WTC11 (cell line): ENCODE data around the gene FBP1.

Experiments
- TF ChIP-seq, protein P1 (sequence below): sonication (generic); formaldehyde crosslinking; IDR thresholded peaks from 2 replicates; pipeline ENCODE4 v1.8.1; 2023; ENCODE audit warnings: mild to moderate bottlenecking, missing genetic modification reagents, moderate library complexity
- TF ChIP-seq, protein P2 (sequence below): fragments of 200-600 bp; IDR thresholded peaks from 2 replicates; pipeline ENCODE4 v1.8.0; 2022; ENCODE audit warnings: antibody characterized with exemption
- TF ChIP-seq, protein P3 (sequence below): sonication (generic); formaldehyde crosslinking; IDR thresholded peaks from 2 replicates; pipeline ENCODE4 v1.8.1; 2022; ENCODE audit warnings: low read depth, mild to moderate bottlenecking, moderate library complexity, missing genetic modification reagents, borderline replicate concordance

DNA sequence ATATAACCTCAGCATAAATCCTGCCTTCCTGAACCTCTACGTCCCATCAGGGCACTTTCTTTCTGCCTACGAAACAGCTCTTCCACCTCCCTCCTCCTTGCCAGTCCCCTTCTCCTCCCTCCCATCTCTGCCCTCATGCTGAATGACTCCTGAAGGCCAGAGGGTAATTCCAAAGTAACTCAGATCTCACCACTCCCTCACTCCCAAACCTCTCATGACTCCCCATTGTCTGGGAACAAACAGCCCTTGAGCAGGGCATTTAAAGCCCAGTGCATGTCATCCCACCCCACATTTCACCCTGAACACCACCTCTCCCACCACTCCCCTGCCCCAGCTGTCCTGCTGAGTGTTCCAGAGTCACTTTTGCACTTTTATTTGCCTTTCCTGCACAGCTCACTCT is 8.9 kb upstream of the FBP1 start:
- TF ChIP-seq, protein P1, sequence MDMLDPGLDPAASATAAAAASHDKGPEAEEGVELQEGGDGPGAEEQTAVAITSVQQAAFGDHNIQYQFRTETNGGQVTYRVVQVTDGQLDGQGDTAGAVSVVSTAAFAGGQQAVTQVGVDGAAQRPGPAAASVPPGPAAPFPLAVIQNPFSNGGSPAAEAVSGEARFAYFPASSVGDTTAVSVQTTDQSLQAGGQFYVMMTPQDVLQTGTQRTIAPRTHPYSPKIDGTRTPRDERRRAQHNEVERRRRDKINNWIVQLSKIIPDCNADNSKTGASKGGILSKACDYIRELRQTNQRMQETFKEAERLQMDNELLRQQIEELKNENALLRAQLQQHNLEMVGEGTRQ, result no peak
- TF ChIP-seq, protein P2, sequence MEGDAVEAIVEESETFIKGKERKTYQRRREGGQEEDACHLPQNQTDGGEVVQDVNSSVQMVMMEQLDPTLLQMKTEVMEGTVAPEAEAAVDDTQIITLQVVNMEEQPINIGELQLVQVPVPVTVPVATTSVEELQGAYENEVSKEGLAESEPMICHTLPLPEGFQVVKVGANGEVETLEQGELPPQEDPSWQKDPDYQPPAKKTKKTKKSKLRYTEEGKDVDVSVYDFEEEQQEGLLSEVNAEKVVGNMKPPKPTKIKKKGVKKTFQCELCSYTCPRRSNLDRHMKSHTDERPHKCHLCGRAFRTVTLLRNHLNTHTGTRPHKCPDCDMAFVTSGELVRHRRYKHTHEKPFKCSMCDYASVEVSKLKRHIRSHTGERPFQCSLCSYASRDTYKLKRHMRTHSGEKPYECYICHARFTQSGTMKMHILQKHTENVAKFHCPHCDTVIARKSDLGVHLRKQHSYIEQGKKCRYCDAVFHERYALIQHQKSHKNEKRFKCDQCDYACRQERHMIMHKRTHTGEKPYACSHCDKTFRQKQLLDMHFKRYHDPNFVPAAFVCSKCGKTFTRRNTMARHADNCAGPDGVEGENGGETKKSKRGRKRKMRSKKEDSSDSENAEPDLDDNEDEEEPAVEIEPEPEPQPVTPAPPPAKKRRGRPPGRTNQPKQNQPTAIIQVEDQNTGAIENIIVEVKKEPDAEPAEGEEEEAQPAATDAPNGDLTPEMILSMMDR, result no peak
- TF ChIP-seq, protein P3, sequence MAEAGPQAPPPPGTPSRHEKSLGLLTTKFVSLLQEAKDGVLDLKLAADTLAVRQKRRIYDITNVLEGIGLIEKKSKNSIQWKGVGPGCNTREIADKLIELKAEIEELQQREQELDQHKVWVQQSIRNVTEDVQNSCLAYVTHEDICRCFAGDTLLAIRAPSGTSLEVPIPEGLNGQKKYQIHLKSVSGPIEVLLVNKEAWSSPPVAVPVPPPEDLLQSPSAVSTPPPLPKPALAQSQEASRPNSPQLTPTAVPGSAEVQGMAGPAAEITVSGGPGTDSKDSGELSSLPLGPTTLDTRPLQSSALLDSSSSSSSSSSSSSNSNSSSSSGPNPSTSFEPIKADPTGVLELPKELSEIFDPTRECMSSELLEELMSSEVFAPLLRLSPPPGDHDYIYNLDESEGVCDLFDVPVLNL (CRISPR knock-in tag), result no peak
